ENCODE results near the gene PHC2.

Gene PHC2, protein sequence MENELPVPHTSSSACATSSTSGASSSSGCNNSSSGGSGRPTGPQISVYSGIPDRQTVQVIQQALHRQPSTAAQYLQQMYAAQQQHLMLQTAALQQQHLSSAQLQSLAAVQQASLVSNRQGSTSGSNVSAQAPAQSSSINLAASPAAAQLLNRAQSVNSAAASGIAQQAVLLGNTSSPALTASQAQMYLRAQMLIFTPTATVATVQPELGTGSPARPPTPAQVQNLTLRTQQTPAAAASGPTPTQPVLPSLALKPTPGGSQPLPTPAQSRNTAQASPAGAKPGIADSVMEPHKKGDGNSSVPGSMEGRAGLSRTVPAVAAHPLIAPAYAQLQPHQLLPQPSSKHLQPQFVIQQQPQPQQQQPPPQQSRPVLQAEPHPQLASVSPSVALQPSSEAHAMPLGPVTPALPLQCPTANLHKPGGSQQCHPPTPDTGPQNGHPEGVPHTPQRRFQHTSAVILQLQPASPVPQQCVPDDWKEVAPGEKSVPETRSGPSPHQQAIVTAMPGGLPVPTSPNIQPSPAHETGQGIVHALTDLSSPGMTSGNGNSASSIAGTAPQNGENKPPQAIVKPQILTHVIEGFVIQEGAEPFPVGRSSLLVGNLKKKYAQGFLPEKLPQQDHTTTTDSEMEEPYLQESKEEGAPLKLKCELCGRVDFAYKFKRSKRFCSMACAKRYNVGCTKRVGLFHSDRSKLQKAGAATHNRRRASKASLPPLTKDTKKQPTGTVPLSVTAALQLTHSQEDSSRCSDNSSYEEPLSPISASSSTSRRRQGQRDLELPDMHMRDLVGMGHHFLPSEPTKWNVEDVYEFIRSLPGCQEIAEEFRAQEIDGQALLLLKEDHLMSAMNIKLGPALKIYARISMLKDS

DNA sequence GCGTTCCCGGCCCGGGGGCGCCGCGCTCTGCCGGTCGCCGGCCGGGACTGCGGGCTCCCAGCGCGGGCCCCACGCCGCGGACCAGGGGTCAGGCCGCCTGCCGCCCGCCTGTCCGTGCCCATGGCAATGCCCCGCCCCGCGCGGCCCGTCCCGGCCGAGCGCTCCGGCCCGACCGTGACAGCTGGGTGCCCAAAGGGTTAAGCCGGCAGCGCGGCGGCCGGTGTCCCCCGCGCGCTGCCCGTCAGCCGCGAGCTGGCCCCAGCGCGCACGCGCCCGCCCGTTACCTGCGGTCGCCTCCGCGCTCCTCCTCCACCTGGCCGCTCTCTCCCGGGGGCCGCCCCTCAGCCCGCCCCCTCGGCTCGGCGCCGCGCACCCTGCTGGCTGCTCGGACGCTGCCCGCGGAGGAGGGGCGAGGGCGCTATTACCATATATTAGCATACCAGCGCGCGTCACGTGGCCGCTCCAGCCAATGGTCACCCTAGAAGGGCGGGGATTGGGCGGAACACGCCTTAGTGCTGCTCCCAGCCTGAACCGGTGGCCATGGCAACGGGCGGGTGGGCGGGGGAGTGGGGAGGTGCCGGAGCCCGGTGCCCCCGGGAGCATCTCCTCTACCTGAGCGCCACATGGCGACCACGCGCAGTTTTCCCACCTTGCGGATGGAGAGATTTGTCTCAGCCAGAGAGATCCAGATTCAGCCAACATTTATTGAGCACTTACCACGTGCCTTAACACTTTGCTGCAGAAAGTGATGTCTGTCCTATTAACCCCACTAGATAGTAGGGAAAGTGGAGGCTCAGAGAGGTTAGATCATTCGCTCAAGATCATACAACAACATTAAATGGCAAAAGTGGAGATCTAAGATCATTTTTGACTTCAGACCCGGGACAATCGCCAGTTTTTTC lies at the start of gene PHC2:
PHC2 (minus strand) TSS at position 404 of the 902 bp plus-strand sequence. CDS start 55,556 bp downstream, outside the sequence.
- DNase-seq, result peak; percentile 99

DNA sequence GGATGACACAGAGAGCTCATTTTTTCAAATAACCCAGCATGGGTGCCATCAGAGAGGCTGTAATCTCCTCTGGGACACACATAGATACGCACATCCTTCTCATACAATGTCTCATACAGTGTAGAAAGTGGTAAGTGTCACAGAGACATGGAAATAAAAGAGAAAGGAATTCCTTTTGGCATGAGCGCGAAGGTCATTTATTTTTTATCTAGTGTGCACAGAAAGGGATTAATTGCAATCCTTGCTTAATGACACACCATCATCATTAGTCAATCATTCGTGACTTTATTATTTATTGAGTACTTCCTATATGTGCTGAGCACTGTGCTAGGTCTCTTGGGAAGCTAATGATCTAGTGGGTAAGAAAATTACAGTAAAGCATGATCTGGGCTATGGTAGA lies 46.6 kb upstream of the PHC2 start:
- DNase-seq, result no peak

DNA sequence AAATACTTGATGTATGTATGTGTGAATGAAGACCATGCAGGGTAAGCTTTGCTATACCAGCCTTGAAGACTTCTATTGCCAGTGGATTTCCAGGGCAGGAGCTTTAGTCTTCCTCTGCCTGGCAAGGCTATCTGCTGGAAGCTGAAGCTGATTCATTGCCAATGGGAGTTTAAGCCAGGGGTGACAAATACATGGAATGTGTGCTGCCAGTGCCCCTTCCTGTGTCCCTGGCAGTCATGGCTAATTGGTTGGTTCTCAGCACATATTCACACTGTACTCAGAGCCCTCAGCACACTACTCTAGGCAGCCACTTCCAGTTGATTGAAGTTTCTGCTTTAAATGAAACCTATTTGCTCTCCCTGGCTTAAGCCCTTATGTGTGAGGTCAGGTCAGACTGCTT lies 43.0 kb upstream of the PHC2 start:
- no peak for DNase-seq

DNA sequence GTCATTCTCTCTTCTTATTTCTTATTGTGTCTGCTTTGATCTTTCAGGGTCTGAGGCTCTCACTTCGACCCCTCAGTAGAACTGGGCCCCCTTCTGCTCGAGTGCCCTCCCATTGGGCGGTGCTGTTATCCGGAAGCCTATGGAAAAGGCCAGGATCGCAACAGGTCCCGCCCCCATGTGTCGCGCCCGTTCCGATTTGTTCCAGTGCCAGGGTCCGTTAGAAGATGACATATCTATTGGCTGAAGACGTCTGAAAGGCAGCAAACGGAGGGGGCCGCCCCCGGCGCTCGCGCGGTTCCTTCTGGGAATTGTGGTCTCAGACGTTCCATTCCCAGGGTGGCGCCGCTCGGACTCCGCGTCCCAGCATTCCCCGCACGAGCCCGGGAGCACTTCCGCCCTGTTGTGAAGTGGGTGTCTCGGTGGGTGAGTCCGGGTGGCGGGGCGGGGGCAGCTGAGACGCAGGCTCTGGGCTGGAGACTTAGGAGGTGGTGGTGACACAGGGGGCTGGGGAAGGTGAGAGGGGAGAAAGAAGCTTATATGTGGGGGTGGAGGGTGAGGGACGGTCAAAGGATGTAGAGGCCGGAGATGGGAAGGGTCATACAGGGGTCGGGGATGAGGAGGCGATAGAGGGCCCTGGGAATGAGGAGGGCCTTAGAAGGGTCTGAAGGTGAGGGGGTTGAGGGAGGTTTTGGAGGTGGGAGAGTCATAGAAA lies 41.5 kb upstream of the PHC2 start, which contains the start of gene ZSCAN20:
ZSCAN20 (plus strand) TSS at position 377 of the 712 bp plus-strand sequence. CDS start 6,644 bp downstream, outside the sequence.
- DNase-seq, result peak; percentile 99

DNA sequence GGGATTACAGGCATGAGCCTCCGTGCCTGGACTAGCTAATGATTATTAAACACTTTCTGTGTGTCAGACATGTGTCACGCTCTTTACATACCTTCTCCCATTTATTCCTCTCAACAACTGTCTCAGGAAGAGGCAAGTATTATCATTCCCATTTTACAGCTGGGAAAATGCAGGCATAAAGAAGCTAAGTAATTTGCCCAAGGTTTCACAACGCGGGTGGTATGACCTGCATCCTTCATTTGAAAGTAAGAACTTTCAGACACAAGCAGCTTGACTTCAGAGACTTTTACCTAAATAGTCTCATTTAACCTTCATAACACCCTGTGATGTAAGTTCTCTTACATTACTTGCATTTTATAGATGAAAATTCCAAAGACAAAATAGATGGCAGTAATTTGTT lies 40.5 kb upstream of the PHC2 start:
- no peak for DNase-seq

DNA sequence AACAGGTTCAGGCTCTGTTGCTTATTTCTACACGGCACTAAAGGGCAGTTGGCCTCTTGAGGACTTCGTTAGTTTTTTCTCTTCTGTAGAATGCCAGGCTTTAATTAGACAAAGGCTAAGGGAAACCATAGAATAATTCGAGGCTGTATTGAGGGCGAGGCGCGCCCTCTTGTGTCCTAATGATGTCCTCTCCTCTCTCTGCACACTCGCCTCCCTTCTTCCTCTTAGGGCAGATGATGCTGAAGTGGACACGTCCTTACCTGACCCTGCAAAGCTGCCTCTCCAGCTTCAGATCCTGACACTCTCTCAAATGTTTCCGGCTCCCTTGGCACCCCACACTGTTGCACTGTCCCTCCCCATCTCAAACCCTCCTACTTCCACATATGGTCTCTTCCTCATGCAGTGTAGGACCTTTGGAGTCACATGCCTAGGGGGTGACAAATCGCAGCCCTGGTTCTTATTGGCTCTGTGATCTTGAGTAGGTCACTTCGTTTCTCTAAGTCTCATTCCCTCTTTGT lies 39.7 kb upstream of the PHC2 start:
- peak; percentile 83 for DNase-seq

DNA sequence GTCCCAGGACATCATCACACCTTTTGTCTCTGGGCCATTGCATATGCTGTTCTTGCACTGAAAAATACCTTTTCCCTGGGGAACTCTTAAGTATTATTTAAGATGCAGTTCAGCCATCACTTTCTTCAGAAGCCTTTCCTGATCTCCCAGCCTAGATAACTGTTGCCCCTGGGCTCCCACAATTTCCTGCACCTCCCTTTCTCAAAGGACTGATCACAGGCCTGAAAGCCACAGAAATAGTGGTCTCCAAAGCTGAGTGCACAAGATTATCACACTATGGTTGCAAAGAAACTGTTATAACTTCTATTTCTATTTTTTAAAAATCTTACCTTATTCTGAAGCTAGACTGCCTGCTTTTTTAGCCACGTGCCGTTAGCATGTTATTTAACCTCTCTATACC lies 38.8 kb upstream of the PHC2 start:
- DNase-seq, result no peak

DNA sequence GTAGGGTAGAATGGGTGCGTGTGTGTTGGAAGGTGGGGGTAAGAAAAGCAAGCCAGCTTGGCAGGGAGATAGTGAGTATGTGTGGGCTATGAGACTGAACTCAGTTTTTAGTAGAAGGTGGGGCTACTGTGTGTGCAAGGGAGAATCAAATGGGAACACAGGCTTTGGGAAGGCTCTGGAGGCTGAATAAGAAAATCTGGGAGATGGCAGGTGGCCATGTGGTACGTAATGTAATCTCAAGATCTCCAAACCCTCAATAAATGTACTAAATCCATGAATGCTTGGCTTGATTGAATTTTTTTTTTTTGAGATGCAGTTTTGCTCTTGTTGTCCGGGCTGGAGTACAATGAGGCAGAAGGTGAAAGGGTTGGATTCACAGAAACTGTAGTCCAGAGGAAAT lies 38.1 kb upstream of the PHC2 start:
- no peak for DNase-seq

DNA sequence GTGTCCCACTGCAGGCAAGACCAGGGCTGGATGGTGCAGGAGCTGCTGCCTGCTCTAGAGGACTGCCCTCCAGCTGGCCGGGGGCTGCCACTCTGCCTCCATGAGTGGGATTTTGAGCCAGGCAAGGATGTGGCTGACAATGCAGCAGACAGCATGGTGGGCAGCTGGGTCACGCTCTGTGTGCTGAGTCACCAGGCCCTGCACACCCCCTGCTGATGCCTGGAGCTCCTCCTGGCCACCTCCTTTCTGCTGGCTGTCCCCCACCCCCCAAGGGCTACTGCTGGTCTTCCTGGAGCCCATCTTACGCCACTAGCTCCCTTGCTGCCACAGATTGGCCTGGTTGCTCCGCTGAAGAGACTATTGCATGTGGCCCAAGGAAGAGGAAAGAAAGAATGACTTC lies 37.6 kb upstream of the PHC2 start:
- no peak for DNase-seq

DNA sequence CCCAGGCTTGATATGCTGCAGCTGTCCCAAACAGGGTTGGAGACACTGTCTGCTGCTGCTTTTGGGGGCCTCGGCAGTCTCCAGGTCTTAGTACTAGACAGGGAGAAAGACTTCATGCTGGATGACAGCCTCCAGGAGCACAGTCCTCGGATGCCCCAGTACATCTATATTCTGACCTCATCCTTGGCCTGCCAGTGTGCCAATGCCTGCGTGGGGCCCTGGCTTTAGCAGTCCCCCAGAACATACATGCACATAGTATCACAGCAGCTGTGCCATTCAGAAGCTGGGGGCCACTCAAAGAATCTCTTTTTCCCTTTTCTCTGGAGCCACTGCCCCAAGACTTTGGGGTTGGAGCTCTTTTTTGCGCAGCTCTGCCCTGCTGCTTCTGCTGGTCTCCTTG lies 37.1 kb upstream of the PHC2 start:
- DNase-seq, result no peak

DNA sequence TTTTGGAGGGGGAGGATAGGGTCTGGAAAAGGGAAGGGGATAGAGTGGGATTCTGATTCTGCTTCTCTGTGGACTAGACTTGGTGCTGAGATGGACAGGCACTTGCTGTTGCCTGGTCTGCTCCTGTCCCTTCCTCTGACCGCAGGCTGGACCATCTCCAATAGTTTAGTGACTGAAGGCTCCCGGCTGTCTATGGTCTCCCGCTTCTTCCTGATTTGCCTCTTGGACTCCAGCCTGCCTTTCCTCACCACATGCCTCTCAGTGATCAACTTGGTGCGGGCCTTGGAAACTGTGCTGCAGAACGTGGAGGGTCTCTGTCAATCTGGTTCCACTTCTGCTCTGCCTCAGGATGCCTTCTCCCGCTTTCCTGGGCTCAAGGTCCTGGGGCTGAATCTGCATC lies 35.3 kb upstream of the PHC2 start:
- no peak for DNase-seq

DNA sequence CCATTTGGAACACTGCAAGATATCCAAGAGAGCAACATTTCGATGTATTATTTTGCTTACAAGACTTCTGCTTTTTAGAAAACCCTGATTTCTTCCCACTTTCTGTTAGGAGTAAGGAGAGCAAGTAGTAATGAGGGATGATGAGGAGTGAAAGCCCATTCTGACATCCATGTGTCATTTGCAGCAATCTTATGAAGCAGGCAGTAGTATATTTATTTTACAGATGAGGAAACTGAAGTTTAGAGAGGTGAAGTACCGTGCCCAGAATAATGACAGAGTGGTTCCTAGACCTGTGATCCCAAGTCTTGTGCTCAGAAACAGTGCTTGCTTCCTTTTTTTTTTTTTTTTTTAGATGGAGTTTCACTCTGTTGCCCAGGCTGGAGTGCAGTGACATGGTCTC lies 34.4 kb upstream of the PHC2 start:
- DNase-seq, result no peak

DNA sequence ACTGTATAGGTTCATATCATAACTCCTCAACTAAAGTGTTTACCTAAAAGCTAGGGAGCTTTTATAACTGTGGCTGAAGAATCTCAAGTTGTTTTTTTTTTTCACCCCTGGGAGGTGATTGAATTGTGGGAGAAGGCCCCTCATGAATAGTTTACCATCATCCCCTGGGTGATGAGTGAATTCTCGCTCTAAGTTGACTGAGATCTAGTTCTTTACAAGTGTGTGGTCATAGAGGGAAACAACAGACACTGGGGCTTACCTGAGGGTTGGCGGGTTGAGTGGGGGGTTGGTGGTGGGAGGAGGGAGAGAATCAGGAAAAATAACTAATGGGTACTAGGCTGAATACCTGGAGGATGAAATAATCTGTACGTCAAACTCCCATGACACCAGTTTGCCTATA lies 33.7 kb upstream of the PHC2 start:
- DNase-seq, result no peak

DNA sequence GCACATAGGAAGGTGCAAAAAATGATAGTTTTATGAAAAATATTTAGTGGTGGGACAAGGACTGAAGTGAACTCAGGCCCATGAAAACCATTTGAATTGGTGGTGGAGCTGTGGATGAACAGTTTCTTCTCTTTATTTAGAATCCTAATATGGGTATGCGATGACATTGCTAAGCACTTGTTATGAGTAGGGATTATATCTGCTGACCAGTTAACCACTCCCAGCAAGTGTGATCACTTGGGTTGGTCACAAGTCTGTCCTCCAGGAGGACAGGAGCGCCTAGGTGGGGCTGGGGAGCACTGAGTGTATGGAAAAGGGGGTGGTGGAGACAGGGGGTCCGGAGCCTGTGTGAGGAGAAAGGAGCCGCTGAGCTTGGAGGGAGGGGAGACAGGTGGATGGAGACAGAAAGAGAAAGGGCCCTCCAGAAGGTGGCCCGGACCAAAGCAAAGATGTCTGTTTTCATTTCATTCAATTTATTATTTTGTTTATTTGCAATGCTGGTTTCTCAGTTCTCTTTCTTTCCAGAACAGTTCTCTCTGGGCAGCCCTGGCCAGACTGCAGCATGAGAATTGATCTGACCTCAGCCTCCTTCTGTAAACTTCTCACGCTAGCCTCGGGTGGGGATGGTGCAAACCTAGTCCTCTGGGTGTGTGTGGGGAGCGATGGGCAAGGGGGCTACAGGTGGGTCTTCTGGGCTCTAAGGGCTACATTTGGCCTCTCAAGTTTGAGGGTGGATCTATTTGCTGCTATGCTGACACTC lies 31.7 kb upstream of the PHC2 start:
- no peak for DNase-seq

DNA sequence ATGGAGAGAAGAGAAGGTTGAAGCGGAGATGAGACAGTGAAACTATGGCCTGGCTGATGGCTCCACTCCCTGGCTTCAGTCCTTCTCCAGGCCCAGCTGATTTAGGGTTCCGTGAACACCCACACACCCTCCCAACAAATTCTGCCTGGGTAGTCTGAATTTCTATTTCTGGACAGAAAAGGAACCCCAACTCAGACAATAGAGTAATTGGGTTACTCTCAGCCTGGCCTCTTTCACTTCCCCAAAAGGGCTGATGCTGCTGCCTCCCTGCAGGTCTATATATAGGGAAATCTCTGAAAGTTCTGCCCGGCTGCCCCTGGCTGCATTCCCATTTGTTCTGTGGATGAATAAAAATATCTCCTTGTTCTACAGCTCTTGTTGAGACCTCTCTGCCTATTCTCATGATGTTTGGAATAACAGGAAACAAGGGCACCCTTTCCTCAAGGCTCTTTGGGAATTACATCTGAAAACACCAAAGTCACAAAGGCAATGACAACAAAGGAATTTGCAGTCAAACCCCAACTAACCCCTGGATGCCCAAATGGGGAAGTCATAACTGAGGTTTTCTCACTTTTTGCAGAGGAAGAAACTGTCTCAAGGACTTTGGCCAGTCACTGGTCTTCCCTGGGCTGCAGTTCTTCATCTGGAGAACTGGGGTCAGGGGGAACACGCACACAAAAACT lies 30.2 kb upstream of the PHC2 start:
- DNase-seq, result no peak

DNA sequence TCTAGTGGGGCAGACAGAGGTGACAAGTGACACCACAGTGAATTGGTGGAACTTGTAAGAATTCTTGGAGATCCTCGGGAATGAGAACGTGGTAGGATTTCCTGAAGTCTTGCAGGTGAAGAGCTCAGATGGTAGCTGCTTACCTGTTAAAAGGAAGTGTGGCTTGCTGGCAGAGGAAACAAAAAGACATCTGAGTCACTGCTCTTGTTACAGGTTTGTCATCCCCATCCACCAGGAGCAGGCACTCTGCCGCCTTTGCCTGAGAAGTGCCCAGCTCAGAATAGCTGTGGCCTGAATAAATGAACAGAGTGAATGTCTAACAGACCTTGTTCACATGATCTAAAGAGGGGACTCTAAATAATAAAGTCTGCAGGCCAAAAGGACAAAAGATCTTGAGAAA lies 29.2 kb upstream of the PHC2 start:
- no peak for DNase-seq

DNA sequence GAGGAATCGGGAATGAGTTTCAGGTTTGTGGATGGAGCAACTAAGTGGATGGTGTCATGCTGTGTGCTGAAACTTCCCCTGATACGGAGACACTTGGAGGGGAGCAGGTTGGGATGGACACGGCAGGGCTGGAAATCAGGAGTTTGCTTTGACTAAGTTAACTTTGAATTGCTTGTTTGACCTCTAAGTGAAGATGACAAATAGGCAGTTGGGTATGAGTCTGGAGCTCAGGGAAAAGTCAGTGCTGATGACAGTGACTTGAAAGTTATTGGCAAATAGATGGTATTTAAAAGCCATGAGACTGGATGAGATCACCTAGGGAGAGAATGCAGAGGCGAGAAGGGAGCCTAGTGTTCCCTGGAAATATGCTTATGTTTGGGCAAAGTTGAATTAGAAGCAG lies 28.8 kb upstream of the PHC2 start:
- DNase-seq, result no peak

DNA sequence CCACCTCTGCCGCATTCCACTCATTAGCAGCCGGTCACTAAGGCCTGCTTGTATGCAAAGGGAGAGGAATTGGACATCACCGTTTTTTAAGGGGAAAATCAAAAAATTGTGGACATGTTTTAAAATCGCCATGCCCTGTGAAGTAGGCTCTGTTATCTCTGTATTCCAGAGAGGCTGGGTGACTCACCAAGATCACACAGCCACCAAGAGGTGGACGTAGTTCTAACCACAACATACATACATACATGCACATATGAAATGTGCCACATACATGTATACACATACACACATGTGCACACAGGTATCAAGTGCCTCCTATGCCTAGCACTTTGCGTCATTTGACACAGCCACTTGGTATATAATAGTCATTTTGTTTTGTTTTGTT lies 25.6 kb upstream of the PHC2 start:
- no peak for DNase-seq

DNA sequence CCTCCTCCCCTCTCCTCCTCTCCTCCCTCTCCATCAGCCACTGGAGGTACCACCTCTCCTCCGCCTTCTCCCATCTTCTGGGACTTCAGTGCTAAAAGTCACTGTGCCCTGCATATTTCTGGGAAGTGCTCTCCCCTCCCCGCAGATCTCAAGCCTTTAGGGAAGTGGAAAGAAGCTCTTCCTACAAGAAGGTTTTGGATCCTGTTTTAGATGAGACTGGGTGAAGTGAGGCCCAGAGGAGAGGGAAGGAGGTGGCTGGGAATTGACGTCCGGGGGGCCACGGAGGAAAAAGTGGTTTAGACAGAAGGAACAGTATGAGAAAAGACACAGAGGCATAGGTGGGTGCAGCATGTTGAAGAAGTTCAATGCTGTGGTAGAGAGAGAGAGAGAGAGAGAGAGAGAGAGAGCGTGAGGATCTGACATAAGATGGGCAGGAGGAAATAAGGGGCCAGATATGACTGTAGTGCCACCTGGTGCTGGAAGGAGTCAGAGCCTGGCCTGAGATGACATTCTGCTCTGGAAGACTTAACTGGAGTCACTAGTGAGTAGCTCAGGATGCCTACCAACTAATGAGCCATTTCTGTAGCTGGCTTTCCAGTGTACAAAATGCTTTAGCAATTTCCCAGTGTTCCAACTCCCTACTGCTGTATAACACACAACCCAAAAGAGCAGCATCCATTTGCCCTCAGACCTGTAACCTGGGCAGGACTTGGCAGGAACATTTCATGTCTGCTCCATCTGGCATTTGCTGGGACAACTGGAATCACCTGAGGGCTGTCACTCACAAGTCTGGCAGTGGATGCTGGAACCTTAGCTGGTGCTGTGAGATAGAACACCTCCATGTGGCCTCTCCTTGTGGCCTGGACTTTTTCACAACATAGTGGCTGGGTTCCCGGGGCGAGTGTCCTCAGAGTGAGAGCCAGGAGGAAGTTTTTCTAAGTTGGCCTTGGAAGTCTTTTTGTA lies 24.9 kb upstream of the PHC2 start:
- DNase-seq, result peak; percentile 17

Measured in NCI-H1092 (cell line).